ENCODE results near the gene YEATS2. TPM values are rescaled to one million over a fixed set of nuclear protein-coding genes. Genes with fewer than 3 reads are reported as not detected.

Gene YEATS2
- total RNA-seq, 1 experiment from 2014 or later, result 38.6 TPM

DNA sequence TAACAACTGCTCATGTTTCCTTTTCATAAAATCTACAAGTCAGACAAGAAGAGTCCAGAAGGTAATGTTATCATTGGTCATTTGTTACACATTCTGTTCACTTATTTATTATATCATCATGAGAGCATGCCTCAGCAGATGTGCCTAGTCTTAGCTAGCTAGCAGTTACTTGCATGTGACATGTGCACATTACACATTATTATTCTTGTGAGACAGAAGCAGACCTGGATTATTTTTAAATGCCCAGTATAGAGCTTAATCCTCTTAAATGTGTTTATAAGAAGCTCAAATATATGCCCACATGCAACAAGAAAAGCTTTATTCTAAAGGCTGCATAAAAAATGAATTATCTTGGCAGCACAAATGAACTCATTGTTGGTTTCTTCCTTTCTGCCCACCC, 12.6 kb downstream of the YEATS2 start:
- no peak for TF ChIP-seq POLR2AphosphoS5 (IDR thresholded peaks at IDR 0.05; ENCODE audit: low read depth, low read length)
- no peak for TF ChIP-seq SIN3A (IDR thresholded peaks at IDR 0.05; ENCODE audit: low read depth)
- no peak for TF ChIP-seq EZH2phosphoT487 (IDR thresholded peaks at IDR 0.05; ENCODE audit: borderline replicate concordance)
- TF ChIP-seq EGR1 (IDR thresholded peaks at IDR 0.05; ENCODE audit: low read depth), result no peak
- TF ChIP-seq, protein P1, sequence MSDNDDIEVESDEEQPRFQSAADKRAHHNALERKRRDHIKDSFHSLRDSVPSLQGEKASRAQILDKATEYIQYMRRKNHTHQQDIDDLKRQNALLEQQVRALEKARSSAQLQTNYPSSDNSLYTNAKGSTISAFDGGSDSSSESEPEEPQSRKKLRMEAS (IDR thresholded peaks at IDR 0.05), result no peak
- no peak for TF ChIP-seq CEBPB (IDR thresholded peaks at IDR 0.05; ENCODE audit: low read depth)
- TF ChIP-seq JUND (IDR thresholded peaks at IDR 0.05), result no peak
- TF ChIP-seq, protein P2, sequence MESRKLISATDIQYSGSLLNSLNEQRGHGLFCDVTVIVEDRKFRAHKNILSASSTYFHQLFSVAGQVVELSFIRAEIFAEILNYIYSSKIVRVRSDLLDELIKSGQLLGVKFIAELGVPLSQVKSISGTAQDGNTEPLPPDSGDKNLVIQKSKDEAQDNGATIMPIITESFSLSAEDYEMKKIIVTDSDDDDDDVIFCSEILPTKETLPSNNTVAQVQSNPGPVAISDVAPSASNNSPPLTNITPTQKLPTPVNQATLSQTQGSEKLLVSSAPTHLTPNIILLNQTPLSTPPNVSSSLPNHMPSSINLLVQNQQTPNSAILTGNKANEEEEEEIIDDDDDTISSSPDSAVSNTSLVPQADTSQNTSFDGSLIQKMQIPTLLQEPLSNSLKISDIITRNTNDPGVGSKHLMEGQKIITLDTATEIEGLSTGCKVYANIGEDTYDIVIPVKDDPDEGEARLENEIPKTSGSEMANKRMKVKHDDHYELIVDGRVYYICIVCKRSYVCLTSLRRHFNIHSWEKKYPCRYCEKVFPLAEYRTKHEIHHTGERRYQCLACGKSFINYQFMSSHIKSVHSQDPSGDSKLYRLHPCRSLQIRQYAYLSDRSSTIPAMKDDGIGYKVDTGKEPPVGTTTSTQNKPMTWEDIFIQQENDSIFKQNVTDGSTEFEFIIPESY (IDR thresholded peaks at IDR 0.05; ENCODE audit: extremely low read depth, insufficient replicate concordance, low read length), result no peak
- TF ChIP-seq SP1 (IDR thresholded peaks at IDR 0.05; ENCODE audit: low read depth), result no peak
- TF ChIP-seq YY1 (IDR thresholded peaks at IDR 0.05; ENCODE audit: extremely low read depth, insufficient replicate concordance, low read depth, low read length), result no peak
- TF ChIP-seq RAD21 (IDR thresholded peaks at IDR 0.05; ENCODE audit: low read depth), result no peak
- TF ChIP-seq, protein P3, sequence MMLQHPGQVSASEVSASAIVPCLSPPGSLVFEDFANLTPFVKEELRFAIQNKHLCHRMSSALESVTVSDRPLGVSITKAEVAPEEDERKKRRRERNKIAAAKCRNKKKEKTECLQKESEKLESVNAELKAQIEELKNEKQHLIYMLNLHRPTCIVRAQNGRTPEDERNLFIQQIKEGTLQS (IDR thresholded peaks at IDR 0.05), result no peak
- TF ChIP-seq, protein P4, sequence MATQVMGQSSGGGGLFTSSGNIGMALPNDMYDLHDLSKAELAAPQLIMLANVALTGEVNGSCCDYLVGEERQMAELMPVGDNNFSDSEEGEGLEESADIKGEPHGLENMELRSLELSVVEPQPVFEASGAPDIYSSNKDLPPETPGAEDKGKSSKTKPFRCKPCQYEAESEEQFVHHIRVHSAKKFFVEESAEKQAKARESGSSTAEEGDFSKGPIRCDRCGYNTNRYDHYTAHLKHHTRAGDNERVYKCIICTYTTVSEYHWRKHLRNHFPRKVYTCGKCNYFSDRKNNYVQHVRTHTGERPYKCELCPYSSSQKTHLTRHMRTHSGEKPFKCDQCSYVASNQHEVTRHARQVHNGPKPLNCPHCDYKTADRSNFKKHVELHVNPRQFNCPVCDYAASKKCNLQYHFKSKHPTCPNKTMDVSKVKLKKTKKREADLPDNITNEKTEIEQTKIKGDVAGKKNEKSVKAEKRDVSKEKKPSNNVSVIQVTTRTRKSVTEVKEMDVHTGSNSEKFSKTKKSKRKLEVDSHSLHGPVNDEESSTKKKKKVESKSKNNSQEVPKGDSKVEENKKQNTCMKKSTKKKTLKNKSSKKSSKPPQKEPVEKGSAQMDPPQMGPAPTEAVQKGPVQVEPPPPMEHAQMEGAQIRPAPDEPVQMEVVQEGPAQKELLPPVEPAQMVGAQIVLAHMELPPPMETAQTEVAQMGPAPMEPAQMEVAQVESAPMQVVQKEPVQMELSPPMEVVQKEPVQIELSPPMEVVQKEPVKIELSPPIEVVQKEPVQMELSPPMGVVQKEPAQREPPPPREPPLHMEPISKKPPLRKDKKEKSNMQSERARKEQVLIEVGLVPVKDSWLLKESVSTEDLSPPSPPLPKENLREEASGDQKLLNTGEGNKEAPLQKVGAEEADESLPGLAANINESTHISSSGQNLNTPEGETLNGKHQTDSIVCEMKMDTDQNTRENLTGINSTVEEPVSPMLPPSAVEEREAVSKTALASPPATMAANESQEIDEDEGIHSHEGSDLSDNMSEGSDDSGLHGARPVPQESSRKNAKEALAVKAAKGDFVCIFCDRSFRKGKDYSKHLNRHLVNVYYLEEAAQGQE (IDR thresholded peaks at IDR 0.05; ENCODE audit: low read depth), result no peak
- no peak for TF ChIP-seq FOSL1 (IDR thresholded peaks at IDR 0.05; ENCODE audit: low read depth)
- TF ChIP-seq ZFX (IDR thresholded peaks at IDR 0.05), result no peak
- TF ChIP-seq EZH2 (IDR thresholded peaks at IDR 0.05), result no peak
- TF ChIP-seq ELF1 (IDR thresholded peaks at IDR 0.05; ENCODE audit: borderline replicate concordance, low read depth), result no peak
- TF ChIP-seq ZNF274 (IDR thresholded peaks at IDR 0.05; ENCODE audit: low read depth, low read length), result no peak
- no peak for TF ChIP-seq SRF (IDR thresholded peaks at IDR 0.05; ENCODE audit: low read depth)
- intact Hi-C loops (cut with micrococcal nuclease), result no loop called here
- Histone ChIP-seq H3K4me3 (replicated peaks in 1 of 2; ENCODE audit: low read depth in 1 of 2, low read length in 2 of 2) (no peak overlapping the region), H3K9ac (ENCODE audit: low read length) (no peak overlapping the region), H3K36me3 (ENCODE audit: control insufficient read depth in 1 of 2, insufficient read depth in 2 of 2, low read length in 2 of 2) (peaks cover 0 to under 1% of the 10 kb centered on the region in 2 experiments; a peak in 1 of 4 replicates), H3K9me3 (ENCODE audit: control insufficient read depth in 1 of 2, insufficient read depth in 1 of 2, low read depth in 1 of 2, low read length in 2 of 2) (no peaks in the 10 kb centered on the region), H3K27me3 (ENCODE audit: insufficient read depth, low read length) (no peaks in the 10 kb centered on the region), H3K9me2 (ENCODE audit: insufficient read depth) (no peaks in the 10 kb centered on the region), H2AFZ (ENCODE audit: low read depth, low read length, poor library complexity, severe bottlenecking) (no peak overlapping the region), H3K4me2 (ENCODE audit: low read length) (no peak overlapping the region), H3K4me1 (ENCODE audit: control insufficient read depth in 1 of 2, insufficient read depth in 2 of 2, low read length in 2 of 2) (no peaks in the 10 kb centered on the region), H3K79me2 (ENCODE audit: insufficient read depth, low read length) (peaks cover 97% of the 10 kb centered on the region), H3K27ac (ENCODE audit: low read depth, low read length) (no peak overlapping the region), H4K20me1 (ENCODE audit: insufficient read depth) (peaks cover 10% of the 10 kb centered on the region; the same call in 1 of the 2 replicates)
- no TSS peak for BruUV-seq (replicated peaks)
- no peak for ATAC-seq
- ChIA-PET CTCF (no interaction called here), POLR2A (no interaction called here), RAD21 (ENCODE audit: low non-redundant PET in 1 of 2, low total read pairs in 2 of 2, uncharacterized antibody in 2 of 2, unreplicated experiment in 2 of 2) (no interaction called here)
- DNase-seq (ENCODE audit: low read depth, low spot score), result no peak

Measured in HCT116 (cell line).